Colonic mucosa (tissue), 4 donors: ENCODE measurements around the gene ORM2. TPM values are rescaled to one million over a fixed set of nuclear protein-coding genes. Genes with fewer than 3 reads are reported as not detected.
"Not testable (repeated sequence)": the region's sequence is repeated elsewhere in the genome, so short reads cannot be mapped to it uniquely, and the experiment has no call there.

Source experiments
- DNase-seq: peaks from one replicate; pipeline ENCODE4 v3.0.0-alpha.2; 2020
- H3K27ac ChIP-seq: fragments of 200-600 bp; one replicate; pipeline ENCODE4 v1.8.0; 2021
- H3K27me3 ChIP-seq: fragments of 200-600 bp; one replicate; pipeline ENCODE4 v1.8.0; 2021
- H3K36me3 ChIP-seq: fragments of 200-600 bp; one replicate; pipeline ENCODE4 v1.8.0; 2021
- H3K4me1 ChIP-seq: fragments of 200-600 bp; one replicate; pipeline ENCODE4 v1.8.0; 2021; ENCODE audit warnings: mild to moderate bottlenecking
- H3K4me3 ChIP-seq: fragments of 200-600 bp; one replicate; pipeline ENCODE4 v1.8.0; 2021
- H3K9ac ChIP-seq, 2 donors: one replicate each; pipeline ENCODE4 v1.7.0; 2013; ENCODE audit warnings: control low read depth in 2 of 2, low read depth in 2 of 2, low read length in 2 of 2
- H3K9me3 ChIP-seq: fragments of 200-600 bp; one replicate; pipeline ENCODE4 v1.8.0; 2021
- intact Hi-C: fragments of 100-400 bp; cut with DNase I; formaldehyde crosslinking; loops from one replicate; pipeline ENCODE4 v1.14.1; 2022
- total RNA-seq, 2 donors: library from RNA; stranded (reverse); fragmentation: NEBNext Ultra II Directional in 1 of 2; extraction: Animal tissue kit (Norgen Biotek cat#: 25700) in 1 of 2; gene quantifications; one replicate each; pipeline ENCODE4 v1.2.1, GENCODE V29; 2021
- TF ChIP-seq, protein P1 (sequence below): fragments of 200-600 bp; IDR thresholded peaks from one replicate; pipeline ENCODE4 v1.8.0; 2022; ENCODE audit warnings: antibody characterized with exemption, mild to moderate bottlenecking
- donor health status: healthy.
- donor health status: DM: no; HTN: no; CAD: no.
- donor health status: DM: no; HTN: no; CAD: no.

Gene ORM2
- 1 to 10 TPM in 1 of 2 donors, not detected in 1; 2.4 TPM for total RNA-seq

GRCh38 chr9:114329625-114330022 lies at the start of gene ORM2:
TSS of gene ORM2 (plus strand) at chr9:114329869. CDS start at chr9:114329905, 36 bp downstream.
- H3K9me3 ChIP-seq, H3K27me3 ChIP-seq, intact Hi-C loops, H3K27ac ChIP-seq, DNase-seq, H3K36me3 ChIP-seq, H3K9ac ChIP-seq, H3K4me1 ChIP-seq, H3K4me3 ChIP-seq: not testable (repeated sequence)

- DNase-seq = no peak
- TF ChIP-seq, protein P1, sequence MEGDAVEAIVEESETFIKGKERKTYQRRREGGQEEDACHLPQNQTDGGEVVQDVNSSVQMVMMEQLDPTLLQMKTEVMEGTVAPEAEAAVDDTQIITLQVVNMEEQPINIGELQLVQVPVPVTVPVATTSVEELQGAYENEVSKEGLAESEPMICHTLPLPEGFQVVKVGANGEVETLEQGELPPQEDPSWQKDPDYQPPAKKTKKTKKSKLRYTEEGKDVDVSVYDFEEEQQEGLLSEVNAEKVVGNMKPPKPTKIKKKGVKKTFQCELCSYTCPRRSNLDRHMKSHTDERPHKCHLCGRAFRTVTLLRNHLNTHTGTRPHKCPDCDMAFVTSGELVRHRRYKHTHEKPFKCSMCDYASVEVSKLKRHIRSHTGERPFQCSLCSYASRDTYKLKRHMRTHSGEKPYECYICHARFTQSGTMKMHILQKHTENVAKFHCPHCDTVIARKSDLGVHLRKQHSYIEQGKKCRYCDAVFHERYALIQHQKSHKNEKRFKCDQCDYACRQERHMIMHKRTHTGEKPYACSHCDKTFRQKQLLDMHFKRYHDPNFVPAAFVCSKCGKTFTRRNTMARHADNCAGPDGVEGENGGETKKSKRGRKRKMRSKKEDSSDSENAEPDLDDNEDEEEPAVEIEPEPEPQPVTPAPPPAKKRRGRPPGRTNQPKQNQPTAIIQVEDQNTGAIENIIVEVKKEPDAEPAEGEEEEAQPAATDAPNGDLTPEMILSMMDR = no peak
- H3K4me3 ChIP-seq = no peak overlapping the region
- H3K27me3 ChIP-seq = no peaks in the 10 kb centered on the region
- no peak overlapping the region for H3K9ac ChIP-seq
- H3K27ac ChIP-seq = no peak overlapping the region
- no peaks in the 10 kb centered on the region for H3K36me3 ChIP-seq
- no peaks in the 10 kb centered on the region for H3K4me1 ChIP-seq
- intact Hi-C loops = no loop called here
- no peaks in the 10 kb centered on the region for H3K9me3 ChIP-seq
Measured at GRCh38 chr9:114280636-114281472, 48.8 kb upstream of the ORM2 start.

DNA sequence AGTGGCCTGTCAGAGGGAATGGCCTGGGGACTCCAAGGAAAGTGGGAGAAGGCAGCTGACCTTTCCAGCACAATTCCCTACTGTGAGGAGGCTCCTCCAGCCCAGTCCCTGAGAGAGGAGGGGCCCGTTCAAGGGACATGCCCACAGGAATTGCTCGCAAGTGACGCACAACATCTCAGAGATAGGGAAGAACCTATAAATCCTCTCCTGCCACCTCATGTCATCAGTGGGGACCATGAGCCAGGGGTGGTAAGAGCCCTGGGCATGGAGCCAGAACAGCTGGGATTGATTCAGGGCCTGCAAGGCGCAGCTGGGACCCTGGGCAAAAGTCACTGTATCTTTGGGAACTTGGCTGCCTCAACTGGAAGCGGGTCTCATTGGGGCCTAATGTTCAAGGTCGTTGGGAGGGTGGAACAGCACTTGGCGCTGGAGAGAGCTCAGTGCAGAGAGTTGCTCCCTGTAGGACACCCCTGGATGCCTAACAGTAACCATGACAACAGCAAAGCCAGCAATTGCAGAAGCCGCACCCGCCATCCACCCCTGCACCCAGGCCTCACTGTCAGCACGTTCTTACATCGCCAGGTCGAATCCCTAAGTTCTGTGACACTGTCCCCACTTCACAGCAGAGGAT lies 48.1 kb upstream of the ORM2 start:
- H3K9ac ChIP-seq = no peak overlapping the region
- no peak overlapping the region for H3K27ac ChIP-seq
- DNase-seq = no peak
- no peak overlapping the region for H3K4me3 ChIP-seq
- TF ChIP-seq, protein P1 = no peak
- no peaks in the 10 kb centered on the region for H3K4me1 ChIP-seq
- H3K27me3 ChIP-seq = no peaks in the 10 kb centered on the region
- no peaks in the 10 kb centered on the region for H3K36me3 ChIP-seq
- intact Hi-C loops = no loop called here
- H3K9me3 ChIP-seq = no peaks in the 10 kb centered on the region

- H3K27ac ChIP-seq = no peak overlapping the region
- H3K9ac ChIP-seq = no peak overlapping the region
- no peaks in the 10 kb centered on the region for H3K4me1 ChIP-seq
- TF ChIP-seq, protein P1 = no peak
- H3K4me3 ChIP-seq = no peak overlapping the region
- H3K36me3 ChIP-seq = no peaks in the 10 kb centered on the region
- H3K9me3 ChIP-seq = no peaks in the 10 kb centered on the region
- no peaks in the 10 kb centered on the region for H3K27me3 ChIP-seq
- no peak for DNase-seq
- intact Hi-C loops = no loop called here
Measured at GRCh38 chr9:114282104-114282485, 47.6 kb upstream of the ORM2 start.

DNA sequence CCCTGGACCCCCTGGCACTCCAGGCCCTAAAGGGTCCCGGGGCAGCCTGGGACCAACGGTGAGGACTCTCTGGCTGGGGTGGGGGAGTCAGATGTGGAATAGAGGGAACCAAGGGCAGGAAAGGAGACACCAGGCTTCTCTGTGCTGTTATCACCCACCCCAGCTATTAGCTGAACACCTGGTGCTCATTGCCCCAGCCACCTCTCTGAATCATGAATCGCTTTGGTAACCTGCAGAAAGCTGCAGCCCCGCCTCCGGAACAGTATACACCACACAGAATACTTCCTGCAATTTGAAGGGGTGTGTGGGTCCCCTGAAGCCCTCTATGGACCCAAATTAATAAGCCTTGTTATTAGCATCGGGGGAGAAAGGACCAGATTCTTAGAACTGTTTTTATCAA lies 47.2 kb upstream of the ORM2 start:
- H3K9ac ChIP-seq = no peak overlapping the region
- H3K36me3 ChIP-seq = no peaks in the 10 kb centered on the region
- H3K27me3 ChIP-seq = no peaks in the 10 kb centered on the region
- intact Hi-C loops = no loop called here
- no peaks in the 10 kb centered on the region for H3K9me3 ChIP-seq
- no peak overlapping the region for H3K4me3 ChIP-seq
- H3K4me1 ChIP-seq = no peaks in the 10 kb centered on the region
- TF ChIP-seq, protein P1 = no peak
- no peak for DNase-seq
- H3K27ac ChIP-seq = no peak overlapping the region

- no peaks in the 10 kb centered on the region for H3K27me3 ChIP-seq
- no peaks in the 10 kb centered on the region for H3K36me3 ChIP-seq
- intact Hi-C loops = no loop called here
- DNase-seq = no peak
- H3K9ac ChIP-seq = no peak overlapping the region
- no peak overlapping the region for H3K4me3 ChIP-seq
- no peaks in the 10 kb centered on the region for H3K4me1 ChIP-seq
- no peaks in the 10 kb centered on the region for H3K9me3 ChIP-seq
- TF ChIP-seq, protein P1 = no peak
- H3K27ac ChIP-seq = no peak overlapping the region
Measured at GRCh38 chr9:114282926-114283325, 46.7 kb upstream of the ORM2 start.
